HG03045 (cell line): ENCODE data around the gene ATP2C2.

Source experiments
- ATAC-seq: cut with Tn5 transposase; IDR thresholded peaks from one replicate; pipeline ENCODE4 v1.9.1; 2021; ENCODE audit warnings: mild to moderate bottlenecking, moderate library complexity; ENCODE audit not compliant: unreplicated experiment

The ATP2C2 gene

DNA sequence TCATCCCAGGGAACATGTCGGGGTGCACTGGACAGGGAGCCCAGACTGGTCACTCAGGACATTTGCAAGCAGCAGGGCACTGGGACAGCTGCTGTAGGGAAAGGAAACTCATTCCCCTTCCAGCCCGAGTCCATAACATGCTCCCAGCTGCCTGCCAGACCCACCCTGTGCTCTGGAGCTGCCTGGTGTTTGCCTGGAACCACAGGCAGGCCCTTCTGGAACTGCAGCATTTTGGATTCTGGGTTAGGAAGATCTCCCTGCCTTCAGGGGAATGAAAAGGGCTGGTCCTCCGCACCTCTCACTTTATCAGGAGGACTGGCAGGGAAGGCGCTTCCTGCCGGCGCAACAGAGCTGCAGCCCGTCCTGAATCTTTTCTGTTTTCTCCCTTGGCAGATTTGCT is 94.9 kb downstream of the ATP2C2 start:
- no peak for ATAC-seq

DNA sequence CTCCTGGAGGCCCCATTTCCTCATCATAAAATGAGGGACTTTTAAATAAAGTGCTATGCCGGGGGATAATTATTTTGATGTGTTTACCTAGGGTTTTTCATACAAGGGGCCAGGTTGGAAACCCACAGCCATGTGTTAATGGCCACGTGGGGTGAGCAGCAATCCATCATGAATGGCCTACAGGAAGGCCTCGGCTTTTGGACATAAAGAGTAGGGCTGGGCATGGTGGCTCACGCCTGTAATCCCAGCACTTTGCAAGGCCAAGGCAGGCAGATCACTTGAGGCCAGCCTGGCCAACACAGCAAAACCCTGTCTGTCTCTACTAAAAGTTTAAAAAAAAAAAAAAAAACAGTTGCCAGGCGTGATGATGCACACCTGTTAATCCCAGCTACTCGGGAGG is 95.8 kb downstream of the ATP2C2 start:
- ATAC-seq: no peak

DNA sequence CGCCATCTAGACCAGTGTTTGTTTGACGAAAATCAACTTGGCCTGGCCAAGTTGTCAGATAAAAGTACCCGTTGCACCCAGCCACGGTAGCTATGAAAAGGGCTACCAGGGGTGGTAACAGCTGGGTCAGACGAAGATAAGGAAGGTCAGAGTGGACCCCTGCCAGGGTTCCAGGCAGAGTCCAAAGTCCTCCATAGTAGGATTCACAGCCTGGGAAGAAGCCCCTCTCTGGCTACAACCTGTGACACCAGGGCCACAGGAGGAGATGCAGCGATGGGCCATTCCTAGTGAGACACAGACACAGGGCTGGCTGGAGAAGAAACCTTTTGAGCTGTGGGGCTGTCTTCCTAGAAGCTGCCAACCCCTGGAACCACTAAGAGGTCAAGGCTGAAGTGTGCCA is 96.8 kb downstream of the ATP2C2 start:
- no peak for ATAC-seq

GRCh38 chr16:84466692-84467091 is 98.4 kb downstream of the ATP2C2 start:
- no peak for ATAC-seq

GRCh38 chr16:84467256-84467655 is 98.9 kb downstream of the ATP2C2 start:
- ATAC-seq: no peak

DNA sequence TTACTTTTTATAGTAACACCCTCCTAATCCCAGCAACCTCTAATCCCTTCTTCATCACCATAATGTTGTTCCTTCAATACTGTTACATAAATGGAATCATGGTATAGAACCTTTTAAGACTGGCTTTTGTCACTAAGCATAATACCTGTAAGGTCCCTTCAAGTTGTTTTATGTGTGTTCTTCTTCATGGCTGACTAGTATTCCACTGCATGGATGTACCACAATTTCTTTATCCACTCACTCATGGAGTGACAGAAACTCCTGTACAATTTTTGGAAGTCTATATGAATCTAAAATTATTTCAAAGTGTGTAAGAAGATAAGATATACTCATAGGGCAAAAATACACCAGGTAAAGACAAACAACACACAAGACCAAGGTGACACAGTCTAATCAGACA is 99.4 kb downstream of the ATP2C2 start:
- no peak for ATAC-seq

GRCh38 chr16:84471316-84471715 is 103.0 kb downstream of the ATP2C2 start:
- no peak for ATAC-seq

- ATAC-seq: no peak
These were observed 103.6 kb downstream of the ATP2C2 start for GRCh38 chr16:84471966-84472365.

GRCh38 chr16:84475643-84476240 is 107.4 kb downstream of the ATP2C2 start:
- no peak for ATAC-seq

DNA sequence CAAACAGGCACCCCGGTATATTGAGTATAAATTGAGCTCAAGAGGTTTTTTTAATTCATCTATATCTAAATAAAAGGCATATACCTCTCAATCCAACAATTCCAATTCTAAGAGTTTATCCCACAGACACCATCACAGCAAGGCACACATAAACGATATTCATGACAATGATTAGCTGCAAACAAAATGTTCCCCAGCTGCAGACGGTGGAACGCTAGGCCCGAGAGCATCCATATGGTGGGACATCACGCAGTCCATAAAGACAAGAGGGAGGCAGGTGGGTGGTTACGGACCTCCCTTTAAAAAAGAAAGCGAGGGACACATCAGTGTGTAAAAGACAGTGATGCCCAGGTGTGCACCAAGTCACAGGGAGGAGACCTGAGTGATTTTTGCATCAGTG is 108.1 kb downstream of the ATP2C2 start:
- no peak for ATAC-seq

- ATAC-seq: no peak
These were observed 109.3 kb downstream of the ATP2C2 start for GRCh38 chr16:84477661-84478060.

GRCh38 chr16:84478172-84478947 is 110.0 kb downstream of the ATP2C2 start:
- no peak for ATAC-seq

GRCh38 chr16:84479716-84480450 is 111.5 kb downstream of the ATP2C2 start:
- ATAC-seq: no peak

DNA sequence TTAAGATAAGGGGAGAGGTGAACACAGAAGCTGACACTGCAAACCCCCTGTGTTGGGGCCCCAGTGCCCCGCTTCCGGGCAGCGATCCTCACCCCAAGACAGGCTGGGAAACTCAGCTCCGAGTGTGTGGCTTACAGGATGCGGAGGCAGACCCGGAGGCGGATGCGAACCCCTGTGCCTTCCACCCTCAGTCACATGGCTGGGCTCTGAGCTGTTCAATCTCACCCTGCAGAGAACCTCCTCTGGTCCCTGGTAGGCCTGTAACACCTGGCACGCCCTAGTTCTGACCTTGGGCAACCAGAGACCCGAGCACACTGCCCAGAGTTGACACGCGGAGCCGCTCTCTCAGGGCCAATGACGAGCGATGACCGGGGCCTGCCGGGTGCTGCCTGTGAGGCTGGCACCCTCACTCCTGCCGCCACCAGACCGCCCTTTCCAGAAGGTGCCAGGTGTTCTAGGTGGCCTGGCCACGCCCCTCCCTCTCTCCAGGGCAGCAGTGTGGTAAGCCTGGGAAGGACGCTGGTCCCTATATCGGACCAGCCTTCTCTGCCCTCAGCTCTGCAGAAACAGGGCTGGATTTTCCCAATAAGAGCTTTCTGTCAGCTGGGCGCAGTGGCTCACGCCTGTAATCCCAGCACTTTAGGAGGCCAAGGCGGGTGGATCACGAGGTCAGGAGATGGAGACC is 112.9 kb downstream of the ATP2C2 start:
- ATAC-seq: no peak

DNA sequence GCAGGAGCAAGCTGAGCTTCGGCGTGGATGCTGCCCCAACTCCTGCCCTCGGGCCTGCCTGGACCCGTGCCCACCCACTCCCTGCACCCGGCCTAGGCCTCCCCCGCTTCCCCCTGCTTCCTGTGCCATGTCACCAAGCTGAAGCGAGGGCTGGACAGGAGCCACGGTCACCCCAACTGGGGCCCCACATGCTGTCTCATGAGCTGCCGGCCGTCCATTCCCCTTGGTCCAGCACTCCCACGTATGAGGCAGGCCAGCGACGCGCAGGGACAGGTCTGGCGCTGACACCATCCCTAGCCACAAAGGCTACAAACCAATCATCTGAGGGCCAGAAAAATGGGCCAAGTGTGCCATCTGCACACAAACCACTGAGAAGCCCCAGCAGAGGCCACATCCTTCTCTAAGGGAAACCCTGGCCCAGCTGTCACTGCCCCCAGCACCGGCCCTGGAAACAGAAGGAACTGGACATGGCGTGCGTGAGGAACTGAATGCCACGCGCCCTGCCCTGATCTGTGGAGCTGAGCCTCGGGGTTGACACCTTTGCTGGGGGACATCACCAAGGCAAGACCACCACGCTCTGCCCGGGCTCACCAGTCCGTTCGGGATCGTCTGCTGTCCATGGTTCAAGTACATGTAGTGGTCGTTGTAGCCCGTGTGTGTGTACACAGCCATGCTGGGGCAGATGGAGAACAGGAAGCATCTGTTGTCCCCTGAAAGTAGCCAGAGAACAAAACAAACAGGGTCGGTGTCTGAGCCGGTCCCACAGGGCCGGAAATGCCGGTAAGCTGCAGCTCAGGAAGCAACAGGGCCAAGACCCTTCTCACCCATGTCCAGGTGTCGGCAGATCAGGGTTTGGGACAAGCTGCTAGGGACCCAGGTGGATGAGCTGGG is 113.9 kb downstream of the ATP2C2 start:
- no peak for ATAC-seq

DNA sequence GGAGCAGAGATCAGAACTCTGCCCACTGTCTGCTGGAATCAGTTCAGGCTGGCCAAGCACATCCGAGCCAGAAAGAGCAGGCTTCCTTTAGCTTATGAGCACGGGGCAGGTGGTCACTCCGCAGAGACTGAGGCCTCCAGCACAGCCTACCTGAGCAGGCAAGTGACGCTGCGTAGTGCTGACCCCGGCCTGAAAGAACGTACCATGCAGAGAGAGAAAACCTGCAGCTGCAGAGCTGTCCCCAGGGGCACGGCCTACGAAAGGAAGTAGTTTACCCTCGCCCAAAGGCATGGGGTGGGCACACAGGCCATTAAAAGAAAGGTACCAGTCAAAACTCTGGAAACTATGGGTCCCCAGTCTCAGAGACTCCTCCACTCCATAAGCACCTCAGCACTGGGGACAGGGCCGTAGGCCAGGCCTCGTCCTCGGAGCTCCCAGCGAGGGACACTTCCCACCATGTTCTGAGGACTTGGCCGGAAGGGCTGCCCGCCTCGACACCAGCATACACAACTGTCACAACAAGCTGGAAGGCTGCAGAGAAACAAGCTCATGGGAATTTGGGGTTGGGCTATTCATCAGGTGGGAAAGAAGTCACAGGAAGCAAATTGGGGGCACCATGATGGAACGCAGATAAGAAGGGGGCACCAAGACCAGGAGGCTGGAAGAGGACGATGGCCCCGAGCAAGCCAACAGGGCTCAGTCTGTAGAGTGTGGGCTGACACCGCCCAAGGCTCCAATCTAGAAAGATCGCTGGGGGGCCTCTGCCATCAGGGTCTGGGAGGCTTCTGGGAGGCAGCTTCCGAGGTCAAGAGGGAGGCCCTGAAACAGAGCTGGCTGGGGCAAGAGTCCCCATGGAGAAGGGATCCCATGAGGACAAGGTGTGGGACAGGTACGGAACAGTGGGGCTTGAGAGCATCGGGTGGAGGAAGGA is 114.9 kb downstream of the ATP2C2 start:
- ATAC-seq: no peak

GRCh38 chr16:84483882-84484565 is 115.7 kb downstream of the ATP2C2 start:
- no peak for ATAC-seq

GRCh38 chr16:84484579-84485254 is 116.4 kb downstream of the ATP2C2 start:
- ATAC-seq: no peak
